Activated naive CD4-positive, alpha-beta T cell treated with anti-CD3 and anti-CD28 coated beads, Interleukin-2, amount 50 U/mL, for 72 hours (primary cell): Measurements from ENCODE around the gene CCDC134. TPM values are rescaled to one million over a fixed set of nuclear protein-coding genes. Genes with fewer than 3 reads are reported as not detected.
"Not testable (repeated sequence)": the region's sequence is repeated elsewhere in the genome, so short reads cannot be mapped to it uniquely, and the experiment has no call there.

Experiments
- ATAC-seq, 2 donors: fragments of 150-1000 bp; cut with Tn5 transposase; 2 replicates each; pipeline ENCODE4 v1.10.0; 2021; ENCODE audit warnings: mild to moderate bottlenecking in 2 of 2, moderate library complexity in 2 of 2
- DNase-seq, 2 donors: peaks; one replicate each; pipeline ENCODE4 v3.0.0; 2021 to 2022; ENCODE audit warnings: low spot score in 2 of 2
- H3K27ac Mint-ChIP-seq, 2 donors: one replicate each; pipeline ENCODE4 v1.8.0; 2022; ENCODE audit warnings: mild to moderate bottlenecking in 2 of 2, mixed read lengths in 2 of 2
- H3K36me3 Mint-ChIP-seq, 2 donors: one replicate each; pipeline ENCODE4 v1.8.0; 2022; ENCODE audit warnings: mixed read lengths in 2 of 2
- H3K9me3 Mint-ChIP-seq, 2 donors: one replicate each; pipeline ENCODE4 v1.8.0; 2022; ENCODE audit warnings: mixed read lengths in 2 of 2
- total RNA-seq, 2 donors: library from RNA; stranded (reverse); gene quantifications; one replicate each; pipeline ENCODE4 v1.2.3, GENCODE V29; 2022

The CCDC134 gene
- total RNA-seq, 2 donors from 2014 or later, result 16.7 to 31.7 TPM

DNA sequence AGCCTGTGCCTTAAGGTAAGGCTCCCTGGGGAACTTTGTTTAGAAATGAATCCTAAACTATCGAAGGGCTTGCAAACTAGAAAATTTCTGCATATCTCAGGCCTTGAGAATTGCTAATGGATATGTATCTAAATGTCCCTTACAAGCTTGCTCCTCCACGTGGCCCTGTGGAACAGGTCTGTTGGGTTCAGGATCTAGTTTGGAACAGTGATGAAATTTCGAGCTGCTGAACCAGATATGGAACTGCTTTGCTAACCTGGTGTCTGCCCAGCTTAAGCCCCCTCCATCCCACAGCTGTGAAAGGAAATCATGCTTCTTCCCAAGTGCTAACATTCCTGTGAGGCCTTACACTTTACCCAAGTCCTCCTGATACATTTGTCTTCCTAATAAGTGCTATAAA, 44.0 kb downstream of the CCDC134 start:
- Mint-ChIP-seq H3K36me3 (peaks cover 0 to 23% of the 10 kb centered on the region in 2 donors), H3K27ac (peak overlapping the region in 1 of 2 donors; percentile 68), H3K9me3 (no peaks in the 10 kb centered on the region)
- no peak for DNase-seq
- ATAC-seq, result no peak

GRCh38 chr22:41845380-41846267, 45.1 kb downstream of the CCDC134 start:
- Mint-ChIP-seq H3K36me3 (peaks cover 0 to 16% of the 10 kb centered on the region in 2 donors), H3K27ac (peak overlapping the region; percentile 2 to 54), H3K9me3 (no peaks in the 10 kb centered on the region)
- DNase-seq (no peak), ATAC-seq (no peak)

DNA sequence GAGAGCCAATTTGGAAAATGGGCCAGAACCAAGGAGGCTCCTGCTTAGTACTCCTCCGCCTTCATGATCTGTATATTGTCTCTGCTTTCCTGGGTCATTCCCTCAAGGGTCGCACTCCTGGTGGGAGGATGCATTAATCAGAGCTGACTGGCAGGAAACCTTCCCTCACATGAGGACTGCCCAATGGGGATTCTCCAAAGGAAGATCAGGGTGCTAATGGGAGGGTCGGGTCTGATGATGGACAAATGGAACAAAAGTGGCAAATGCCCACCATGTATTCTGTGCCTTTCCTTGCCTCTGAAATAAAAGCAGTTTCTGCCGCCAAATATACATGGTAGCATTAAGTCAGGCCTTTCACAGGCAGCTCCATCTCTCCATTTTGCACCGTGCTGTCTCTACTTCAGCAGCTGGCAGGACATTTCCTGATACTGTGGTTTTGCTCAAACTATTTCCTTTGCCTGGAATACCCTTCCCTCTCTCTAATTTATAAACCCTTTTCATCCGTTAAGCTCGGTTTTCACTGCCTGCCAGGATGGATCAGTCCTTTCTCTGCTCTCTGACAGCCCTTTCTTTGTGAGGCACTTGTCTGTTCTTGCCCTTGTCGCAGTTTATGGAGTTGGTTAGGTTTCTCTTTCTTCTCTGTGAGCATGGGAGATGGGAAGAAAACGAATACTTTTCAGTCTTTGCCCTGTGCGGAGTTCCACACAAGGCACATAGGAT, 45.9 kb downstream of the CCDC134 start:
- Mint-ChIP-seq H3K36me3 (peaks cover 0 to 14% of the 10 kb centered on the region in 2 donors), H3K9me3 (no peaks in the 10 kb centered on the region), H3K27ac (peak overlapping the region; percentile 2 to 54)
- DNase-seq (no peak), ATAC-seq (no peak)

DNA sequence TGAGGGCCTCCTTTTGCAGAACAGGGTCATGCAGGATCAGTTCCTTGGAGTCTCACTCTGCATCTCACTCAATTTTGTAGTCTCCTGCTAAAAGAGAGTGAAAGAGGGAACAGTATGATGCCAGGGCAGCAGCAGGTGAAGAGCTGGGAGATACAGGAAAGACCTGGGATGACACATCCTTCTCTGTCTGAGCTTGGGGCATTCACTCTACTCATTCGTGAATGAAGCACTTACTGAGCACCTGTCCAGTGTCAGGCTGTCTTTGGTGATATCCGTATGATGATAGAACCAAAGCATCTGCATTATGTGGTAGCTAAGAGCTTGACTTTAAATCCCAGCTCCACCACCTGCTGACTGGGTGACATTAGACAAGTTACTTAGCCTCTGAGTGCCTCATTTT, 46.8 kb downstream of the CCDC134 start:
- Mint-ChIP-seq H3K27ac (no peak overlapping the region), H3K9me3 (no peaks in the 10 kb centered on the region), H3K36me3 (peaks cover 0 to 14% of the 10 kb centered on the region in 2 donors)
- DNase-seq (no peak), ATAC-seq (no peak)

DNA sequence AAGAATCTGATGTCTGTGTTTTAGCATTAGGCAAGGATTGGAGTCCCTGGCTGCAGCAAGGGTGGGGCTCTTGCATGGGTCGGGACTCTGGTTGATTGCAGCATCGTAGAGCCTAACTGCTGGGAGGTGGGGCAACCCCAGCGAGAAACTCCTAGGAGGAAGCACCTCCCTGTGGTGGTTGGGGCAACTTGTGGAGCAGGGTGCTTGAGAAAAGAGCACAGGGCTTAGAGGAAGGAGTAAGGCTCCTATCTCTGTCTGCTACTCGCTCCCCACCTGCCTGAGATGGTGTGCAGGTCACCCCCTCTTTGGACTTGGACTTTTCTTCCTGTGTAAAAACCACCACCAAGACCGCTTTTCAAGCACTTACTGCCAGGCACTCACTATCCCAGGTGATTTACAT, 48.0 kb downstream of the CCDC134 start:
- Mint-ChIP-seq H3K9me3 (no peaks in the 10 kb centered on the region), H3K27ac (no peak overlapping the region), H3K36me3 (peaks cover 0 to 21% of the 10 kb centered on the region in 2 donors)
- ATAC-seq (no peak), DNase-seq (no peak)

DNA sequence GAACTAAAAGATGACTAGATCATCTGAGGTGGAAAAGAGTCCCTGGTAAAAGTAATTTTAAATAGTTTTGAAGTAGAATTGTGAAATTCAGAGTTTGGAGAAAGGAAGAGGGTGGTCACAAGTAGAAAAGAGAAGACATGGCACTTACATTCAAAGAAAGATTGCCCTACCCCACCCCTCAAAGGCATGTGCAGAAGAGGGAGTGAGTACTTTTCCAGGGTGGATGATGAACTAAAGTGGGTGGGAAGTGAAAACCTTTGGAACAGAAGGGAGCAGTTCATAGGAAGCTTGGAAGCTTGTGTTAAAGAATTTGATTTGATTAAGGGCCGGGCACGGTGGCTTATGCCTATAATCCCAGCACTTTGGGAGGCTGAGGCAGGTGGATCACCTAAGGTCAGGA, 56.0 kb downstream of the CCDC134 start:
- Mint-ChIP-seq H3K36me3 (peaks cover 0 to 26% of the 10 kb centered on the region in 2 donors), H3K27ac (peak overlapping the region; percentile 97 to 98), H3K9me3 (no peaks in the 10 kb centered on the region)
- no peak for ATAC-seq
- no peak for DNase-seq

- DNase-seq, result peak; percentile 84 to 87
- ATAC-seq, result peak; percentile 70 to 77
- no peaks in the 10 kb centered on the region for H3K9me3 Mint-ChIP-seq
- peaks cover 0 to 24% of the 10 kb centered on the region in 2 donors for H3K36me3 Mint-ChIP-seq
- peak overlapping the region; percentile 97 to 98 for H3K27ac Mint-ChIP-seq
Observed at GRCh38 chr22:41857155-41857859, 56.8 kb downstream of the CCDC134 start.

GRCh38 chr22:41857860-41858199, 57.4 kb downstream of the CCDC134 start:
- peaks cover 0 to 20% of the 10 kb centered on the region in 2 donors for H3K36me3 Mint-ChIP-seq
- DNase-seq (no peak), ATAC-seq (no peak)
- H3K9me3 Mint-ChIP-seq, result no peaks in the 10 kb centered on the region
- peak overlapping the region; percentile 97 to 98 for H3K27ac Mint-ChIP-seq

GRCh38 chr22:41862160-41862529, 61.7 kb downstream of the CCDC134 start:
- ATAC-seq, result peak; percentile 54 to 62
- H3K36me3 Mint-ChIP-seq, result peaks cover 10 to 29% of the 10 kb centered on the region in 2 donors
- H3K9me3 Mint-ChIP-seq, result no peaks in the 10 kb centered on the region
- H3K27ac Mint-ChIP-seq, result peak overlapping the region; percentile 100
- peak; percentile 56 to 60 for DNase-seq

DNA sequence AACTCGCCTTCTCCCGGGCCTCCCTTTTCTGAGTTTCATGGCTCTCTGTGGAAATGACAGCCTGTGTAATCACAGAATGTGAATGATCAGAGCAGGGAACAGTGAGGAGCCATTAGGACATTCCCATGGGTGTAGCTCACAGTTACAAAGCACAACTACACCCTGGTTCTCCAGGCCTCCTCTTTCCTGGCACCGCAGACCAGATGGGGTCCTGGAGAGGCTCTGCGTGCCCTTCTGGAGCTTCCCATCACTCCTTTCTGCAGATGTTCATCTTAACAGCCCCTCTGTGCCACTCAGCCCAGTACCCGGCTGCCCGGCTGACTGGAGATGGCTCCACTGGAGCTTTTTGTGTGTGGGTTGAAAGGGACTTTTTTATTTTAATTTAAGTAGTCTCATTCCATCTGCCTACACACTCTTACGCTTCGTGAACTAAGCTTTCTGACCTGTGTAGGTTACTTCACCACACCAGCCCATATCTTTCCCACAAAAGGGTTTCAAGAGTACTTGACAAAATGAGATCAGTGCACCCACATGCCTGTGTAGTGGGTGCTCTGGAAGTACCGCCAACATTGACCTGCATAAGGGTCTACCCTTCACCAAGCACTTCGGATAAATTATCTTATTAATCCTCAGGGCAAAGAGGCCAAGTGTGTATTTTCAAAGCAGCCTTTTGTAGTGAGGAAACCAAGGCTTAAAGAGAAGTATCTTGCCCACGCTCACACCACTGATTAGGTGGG, 62.2 kb downstream of the CCDC134 start:
- peak overlapping the region; percentile 100 for H3K27ac Mint-ChIP-seq
- no peaks in the 10 kb centered on the region for H3K9me3 Mint-ChIP-seq
- peaks cover 10 to 29% of the 10 kb centered on the region in 2 donors for H3K36me3 Mint-ChIP-seq
- ATAC-seq (peak; percentile 72 to 81), DNase-seq (peak; percentile 68 to 72)

DNA sequence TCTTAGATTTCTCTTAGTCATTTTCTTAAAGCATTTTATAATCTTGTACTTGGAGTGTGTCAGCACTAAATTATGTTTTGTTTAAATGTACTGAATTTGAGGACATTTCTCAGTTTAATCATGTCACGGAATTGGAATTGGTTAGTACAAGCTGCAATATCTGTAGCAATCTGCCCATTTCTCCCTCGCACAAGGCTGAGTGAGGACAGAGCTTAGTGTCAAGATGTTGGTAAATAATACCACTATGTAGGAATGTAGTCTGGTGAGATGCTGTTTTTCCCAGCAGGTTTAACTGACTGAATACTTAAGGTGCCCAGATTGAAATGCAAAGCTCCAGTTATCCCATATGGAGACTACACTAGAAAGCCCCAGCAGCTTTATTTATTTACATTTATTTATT, 63.0 kb downstream of the CCDC134 start:
- DNase-seq (no peak), ATAC-seq (no peak)
- H3K36me3 Mint-ChIP-seq, result peaks cover 10 to 29% of the 10 kb centered on the region in 2 donors
- peak overlapping the region; percentile 100 for H3K27ac Mint-ChIP-seq
- H3K9me3 Mint-ChIP-seq, result no peaks in the 10 kb centered on the region

DNA sequence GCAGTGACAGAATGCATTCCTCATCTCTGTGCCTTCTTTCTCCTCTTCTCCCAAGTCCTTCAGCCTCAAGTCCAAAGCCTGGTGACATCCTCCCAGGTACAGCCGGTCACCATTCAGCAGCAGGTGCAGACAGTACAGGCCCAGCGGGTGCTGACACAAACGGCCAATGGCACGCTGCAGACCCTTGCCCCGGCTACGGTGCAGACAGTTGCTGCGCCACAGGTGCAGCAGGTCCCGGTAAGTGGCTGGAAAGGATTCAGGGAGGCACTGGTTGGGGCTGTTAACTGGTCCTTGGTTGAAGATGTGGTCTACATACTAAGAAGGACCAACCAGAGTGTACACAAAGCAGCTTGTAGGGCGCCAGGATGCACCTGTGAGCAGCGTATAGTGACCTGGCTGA, 68.1 kb downstream of the CCDC134 start:
- Mint-ChIP-seq H3K9me3 (no peaks in the 10 kb centered on the region), H3K36me3 (peaks cover 14 to 58% of the 10 kb centered on the region in 2 donors), H3K27ac (no peak overlapping the region)
- ATAC-seq (no peak), DNase-seq (no peak)

- H3K9me3 Mint-ChIP-seq, ATAC-seq, H3K27ac Mint-ChIP-seq, DNase-seq: not testable (repeated sequence)
- peaks cover 25 to 65% of the 10 kb centered on the region in 2 donors for H3K36me3 Mint-ChIP-seq
Observed at GRCh38 chr22:41870081-41870480, 69.6 kb downstream of the CCDC134 start.

DNA sequence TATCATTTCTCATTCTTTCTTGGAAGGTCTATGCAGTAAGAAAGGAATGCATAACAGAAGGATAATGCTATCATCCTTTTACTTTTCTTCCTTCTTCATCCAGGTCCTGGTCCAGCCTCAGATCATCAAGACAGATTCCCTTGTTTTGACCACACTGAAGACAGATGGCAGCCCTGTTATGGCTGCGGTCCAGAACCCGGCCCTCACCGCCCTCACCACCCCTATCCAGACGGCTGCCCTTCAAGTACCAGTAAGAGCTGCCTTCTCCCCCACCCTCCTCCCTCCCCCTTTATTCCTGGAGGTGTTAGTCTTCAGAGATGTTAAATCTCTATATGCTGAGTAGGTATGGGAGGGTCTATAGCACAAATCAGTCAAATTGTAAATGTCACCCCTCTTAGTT, 70.3 kb downstream of the CCDC134 start:
- Mint-ChIP-seq H3K9me3 (no peaks in the 10 kb centered on the region), H3K27ac (peak overlapping the region; percentile 80 to 97), H3K36me3 (peaks cover 32 to 69% of the 10 kb centered on the region in 2 donors)
- ATAC-seq (no peak), DNase-seq (no peak)

GRCh38 chr22:41873391-41873790, 72.9 kb downstream of the CCDC134 start:
- ATAC-seq, result peak; percentile 83 to 91
- Mint-ChIP-seq H3K36me3 (peaks cover 46 to 76% of the 10 kb centered on the region in 2 donors), H3K27ac (peak overlapping the region; percentile 97 to 99), H3K9me3 (no peaks in the 10 kb centered on the region)
- DNase-seq, result peak; percentile 49 to 68

- Mint-ChIP-seq H3K9me3 (no peaks in the 10 kb centered on the region), H3K36me3 (peaks cover 52 to 76% of the 10 kb centered on the region in 2 donors), H3K27ac (peak overlapping the region; percentile 97 to 99)
- DNase-seq (no peak), ATAC-seq (no peak)
Observed at GRCh38 chr22:41874090-41874489, 73.6 kb downstream of the CCDC134 start.
